H1 (cell line): ENCODE data around the gene DIP2B. TPM values are rescaled to one million over a fixed set of nuclear protein-coding genes. Genes with fewer than 3 reads are reported as not detected.

Experiments used
- CTCF ChIA-PET: fragments of 300-600 bp; sonication (Branson Sonifier 250); formaldehyde crosslinking; loops from one replicate; lab custom pipeline; 2021; ENCODE audit not compliant: partially characterized antibody; lab: Charles Lee
- POLR2A ChIA-PET: fragments of 300-600 bp; sonication (Branson Sonifier 250); formaldehyde crosslinking; loops from one replicate; lab custom pipeline; 2021; ENCODE audit warnings: inconsistent platforms; ENCODE audit not compliant: partially characterized antibody; lab: Charles Lee
- DNase-seq, 2 experiments: peaks; one replicate each; pipeline versions ENCODE4 v3.0.0 to v3.0.0-alpha.2; 2010 to 2022; ENCODE audit warnings: low spot score in 2 of 2, low read depth in 1 of 2, mixed read lengths in 1 of 2
- FAIRE-seq: peaks from 2 replicates; lab custom pipeline; 2011; peaks lifted over from hg19 to GRCh38; lab: Jason Lieb, UNC
- H2AFZ ChIP-seq: 2 replicates; pipeline ENCODE4 v1.8.1; 2012; ENCODE audit warnings: low read length, inconsistent platforms
- H2AK5ac ChIP-seq: 2 replicates; pipeline ENCODE4 v1.6.1; 2013; ENCODE audit warnings: low read depth, low read length
- H2BK120ac ChIP-seq: replicated peaks from 2 replicates; pipeline ENCODE3; 2013; ENCODE audit warnings: low read depth, low read length, inconsistent platforms
- H2BK12ac ChIP-seq: 2 replicates; pipeline ENCODE4 v1.6.1; 2013; ENCODE audit warnings: low read depth, low read length
- H2BK15ac ChIP-seq: 2 replicates; pipeline ENCODE4 v1.6.1; 2013; ENCODE audit warnings: low read length
- H2BK20ac ChIP-seq: 2 replicates; pipeline ENCODE4 v1.6.1; 2013; ENCODE audit warnings: low read length
- H2BK5ac ChIP-seq: 2 replicates; pipeline ENCODE4 v1.6.1; 2013; ENCODE audit warnings: low read depth, low read length
- H3K14ac ChIP-seq: 2 replicates; pipeline ENCODE4 v1.6.1; 2013; ENCODE audit warnings: inconsistent platforms; ENCODE audit not compliant: insufficient read length
- H3K18ac ChIP-seq: 2 replicates; pipeline ENCODE4 v1.6.1; 2013; ENCODE audit warnings: low read length; ENCODE audit errors: extremely low read depth
- H3K23ac ChIP-seq: 2 replicates; pipeline ENCODE4 v1.6.1; 2013; ENCODE audit warnings: inconsistent platforms; ENCODE audit not compliant: insufficient read length
- H3K23me2 ChIP-seq: 2 replicates; pipeline ENCODE4 v1.6.1; 2013; ENCODE audit warnings: low read depth, low read length
- H3K27ac ChIP-seq: 2 replicates; pipeline ENCODE4 v1.6.1; 2011; ENCODE audit warnings: low read depth, low read length, inconsistent platforms
- H3K27me3 ChIP-seq, 4 experiments: replicated peaks in 1 of 4; 1 replicate in 1 of 4; 2 replicates in 3 of 4; pipeline versions ENCODE4 v1.6.1 to v1.8.1; 2011 to 2013; ENCODE audit warnings: low read length in 3 of 4, mild to moderate bottlenecking in 3 of 4, inconsistent platforms in 2 of 4, mixed read lengths in 2 of 4, moderate library complexity in 1 of 4; ENCODE audit not compliant: control insufficient read depth in 3 of 4, insufficient read depth in 3 of 4; ENCODE audit errors: extremely low read depth in 1 of 4
- H3K36me3 ChIP-seq, 4 experiments: 2 replicates each; pipeline versions ENCODE4 v1.6.1 to v1.8.1; 2011 to 2013; ENCODE audit warnings: mild to moderate bottlenecking in 4 of 4, low read length in 3 of 4, moderate library complexity in 2 of 4, control low read depth in 1 of 4, inconsistent platforms in 1 of 4; ENCODE audit not compliant: insufficient read depth in 4 of 4, control insufficient read depth in 2 of 4
- H3K4ac ChIP-seq: replicated peaks from 2 replicates; pipeline ENCODE3; 2013; ENCODE audit warnings: low read length, low read depth, mixed read lengths, inconsistent platforms; ENCODE audit not compliant: insufficient read length
- H3K4me1 ChIP-seq, 4 experiments: replicated peaks in 1 of 4; 1 replicate in 1 of 4; 2 replicates in 3 of 4; pipeline versions ENCODE4 v1.6.1 to v1.8.1; 2011 to 2013; ENCODE audit warnings: low read length in 3 of 4, inconsistent platforms in 2 of 4, mixed read lengths in 1 of 4; ENCODE audit not compliant: insufficient read depth in 4 of 4, control insufficient read depth in 3 of 4
- H3K4me2 ChIP-seq, 2 experiments: 2 replicates each; pipeline versions ENCODE4 v1.6.1 to v1.8.1; 2011 to 2013; ENCODE audit warnings: low read depth in 2 of 2, low read length in 2 of 2, control low read depth in 1 of 2, inconsistent platforms in 1 of 2, mild to moderate bottlenecking in 1 of 2; ENCODE audit not compliant: insufficient read depth in 1 of 2
- H3K4me3 ChIP-seq, 4 experiments: fragments of 200-600, 300-600 bp in 1 of 4; sonication (generic), shearing (Covaris generic), sonication (Bioruptor Twin) in 1 of 4; 2 replicates each; pipeline versions ENCODE4 v1.5.1 to v1.8.1; 2011 to 2016; ENCODE audit warnings: low read length in 4 of 4, low read depth in 3 of 4, control low read depth in 2 of 4, inconsistent platforms in 2 of 4, mild to moderate bottlenecking in 2 of 4, mixed read lengths in 1 of 4, moderate library complexity in 1 of 4; ENCODE audit not compliant: insufficient read depth in 2 of 4; ENCODE audit errors: extremely low read depth in 1 of 4
- H3K56ac ChIP-seq: replicated peaks from 2 replicates; pipeline ENCODE3; 2013; ENCODE audit warnings: low read depth, mild to moderate bottlenecking, mixed read lengths, low read length, inconsistent platforms; ENCODE audit not compliant: insufficient read length
- H3K79me1 ChIP-seq: 2 replicates; pipeline ENCODE4 v1.6.1; 2013; ENCODE audit warnings: low read depth, low read length, control low read depth
- H3K79me2 ChIP-seq, 2 experiments: 2 replicates each; pipeline versions ENCODE4 v1.6.1 to v1.8.1; 2012 to 2013; ENCODE audit warnings: low read length in 2 of 2, mild to moderate bottlenecking in 2 of 2, inconsistent platforms in 1 of 2; ENCODE audit not compliant: insufficient read depth in 2 of 2, control insufficient read depth in 1 of 2
- H3K9ac ChIP-seq, 4 experiments: replicated peaks in 1 of 4; 1 replicate in 1 of 4; 2 replicates in 3 of 4; pipeline versions ENCODE4 v1.6.1 to v1.8.1; 2011 to 2013; ENCODE audit warnings: low read depth in 3 of 4, low read length in 3 of 4, control low read depth in 2 of 4, mild to moderate bottlenecking in 2 of 4, moderate library complexity in 2 of 4, inconsistent platforms in 1 of 4; ENCODE audit errors: extremely low read depth in 1 of 4
- H3K9me3 ChIP-seq, 2 experiments: 2 replicates each; pipeline versions ENCODE4 v1.6.1 to v1.8.1; 2012 to 2013; ENCODE audit warnings: mild to moderate bottlenecking in 2 of 2, moderate library complexity in 2 of 2, control low read depth in 1 of 2, inconsistent platforms in 1 of 2, low read depth in 1 of 2, low read length in 1 of 2, mixed read lengths in 1 of 2; ENCODE audit not compliant: insufficient read depth in 2 of 2
- H4K20me1 ChIP-seq, 2 experiments: replicated peaks in 1 of 2; 2 replicates each; pipeline versions ENCODE3 to v1.8.1; 2011 to 2013; ENCODE audit warnings: inconsistent platforms in 2 of 2, low read length in 2 of 2, mild to moderate bottlenecking in 1 of 2; ENCODE audit not compliant: insufficient read depth in 2 of 2, control insufficient read depth in 1 of 2
- H4K5ac ChIP-seq: 2 replicates; pipeline ENCODE4 v1.6.1; 2013; ENCODE audit warnings: low read length, low read depth, mixed read lengths, inconsistent platforms; ENCODE audit not compliant: insufficient read length
- H4K8ac ChIP-seq: 2 replicates; pipeline ENCODE4 v1.8.0; 2013; ENCODE audit warnings: mild to moderate bottlenecking, moderate library complexity, low read length, inconsistent platforms; ENCODE audit not compliant: insufficient read depth; ENCODE audit errors: extremely low read depth
- H4K91ac ChIP-seq: replicated peaks from 2 replicates; pipeline ENCODE3; 2013; ENCODE audit warnings: low read length, mixed read lengths, inconsistent platforms; ENCODE audit not compliant: insufficient read length
- ATF3 ChIP-seq: IDR thresholded peaks from 2 replicates; pipeline ENCODE4 v1.6.1; 2011; ENCODE audit warnings: low read depth, mild to moderate bottlenecking, low read length; ENCODE audit not compliant: insufficient read depth
- HDAC2 ChIP-seq, 2 experiments: fragments of 300-600 bp in 1 of 2; sonication (generic) in 1 of 2; IDR thresholded peaks; 2 replicates each; pipeline ENCODE4 v1.6.1; 2011 to 2012; ENCODE audit warnings: low read depth in 2 of 2, low read length in 2 of 2, mild to moderate bottlenecking in 2 of 2, moderate library complexity in 2 of 2, borderline replicate concordance in 1 of 2, inconsistent platforms in 1 of 2
- JUND ChIP-seq: IDR thresholded peaks from 2 replicates; pipeline ENCODE4 v1.6.1; 2011; ENCODE audit warnings: mild to moderate bottlenecking, improper control_type of control experiment, low read length
- POU5F1 ChIP-seq: IDR thresholded peaks from 2 replicates; pipeline ENCODE4 v1.6.1; 2011; ENCODE audit warnings: low read depth, mild to moderate bottlenecking, low read length, moderate library complexity
- RXRA ChIP-seq: IDR thresholded peaks from 2 replicates; pipeline ENCODE4 v1.6.1; 2011; ENCODE audit warnings: low read depth, mild to moderate bottlenecking, low read length, moderate library complexity; ENCODE audit not compliant: insufficient read depth
- SIRT6 ChIP-seq: IDR thresholded peaks from one replicate; pipeline ENCODE4 v1.7.1; 2012; ENCODE audit warnings: low read length, inconsistent platforms
- TCF12 ChIP-seq: IDR thresholded peaks from 2 replicates; pipeline ENCODE4 v1.6.1; 2011; ENCODE audit warnings: low read depth, mild to moderate bottlenecking, low read length
- WGBS, 2 experiments: shearing (Covaris generic) in 1 of 2; methylation state at CpG; one replicate each; pipeline versions ENCODE4 v1.1.6 to v1.1.7; 2013 to 2015; ENCODE audit warnings: low lambda C conversion rate in 2 of 2, mixed read lengths in 2 of 2, inconsistent platforms in 1 of 2, low coverage in 1 of 2, missing lambda C conversion rate in 1 of 2; ENCODE audit not compliant: insufficient replicate concordance in 2 of 2, insufficient coverage in 1 of 2, insufficient read length in 1 of 2; ENCODE audit errors: extremely low coverage in 1 of 2, missing lambda C conversion rate in 1 of 2; 5-methylcytosine and 5-hydroxymethylcytosine counted together
- polyA plus RNA-seq, 7 experiments: library from polyadenylated mRNA; depleted of rRNA in 3 of 7; stranded (reverse) in 5 of 7; unstranded in 2 of 7; fragments of >200 nt in 5 of 7; fragments of 200-250 nt in 2 of 7; gene quantifications; 1 replicate in 5 of 7; 2 replicates in 1 of 7; 4 replicates in 1 of 7; pipeline versions ENCODE4 v1.2.1 to v1.2.3, GENCODE V29; 2011 to 2013; ENCODE audit warnings: missing spikeins in 2 of 7, mixed read lengths in 2 of 7
- total RNA-seq: library from RNA; stranded (reverse); fragmentation: NEBNext Ultra II Directional; extraction: Animal tissue kit (Norgen Biotek cat#: 25700); gene quantifications from 2 replicates; pipeline ENCODE4 v1.2.1, GENCODE V29; 2021
- TF ChIP-seq, protein P1 (sequence below): IDR thresholded peaks from 2 replicates; pipeline ENCODE4 v1.6.1; 2012; ENCODE audit warnings: inconsistent platforms

DIP2B gene
- total and polyA plus RNA-seq, 2 of the 8 experiments (the other 6 are each of a cell fraction or from before 2014, with no cell fraction given): 11.1 to 29.6 TPM

- Histone ChIP-seq H3K23me2 (no peaks in the 10 kb centered on the region), H2BK20ac (no peak overlapping the region), H3K56ac (no peak overlapping the region), H3K18ac (no peak overlapping the region), H3K4me2 (no peak overlapping the region), H3K79me2 (peaks cover 0 to 29% of the 10 kb centered on the region in 2 experiments; a peak in 2 of 4 replicates), H3K4me1 (peaks cover 0 to 17% (median 14%) of the 10 kb centered on the region in 4 experiments; a peak in 5 of 7 replicates), H4K91ac (no peak overlapping the region), H3K27me3 (no peaks in the 10 kb centered on the region), H4K8ac (no peak overlapping the region), H3K79me1 (no peaks in the 10 kb centered on the region), H3K4ac (no peak overlapping the region), H2BK15ac (no peak overlapping the region), H3K14ac (no peak overlapping the region), H2AFZ (no peak overlapping the region), H2AK5ac (no peak overlapping the region), H3K9me3 (no peaks in the 10 kb centered on the region), H4K5ac (no peak overlapping the region), H3K4me3 (no peak overlapping the region), H3K27ac (0 out of 2 replicates have a peak overlapping the region, but pooled peaks have one; percentile 17), H3K36me3 (no peaks in the 10 kb centered on the region), H4K20me1 (no peaks in the 10 kb centered on the region), H3K23ac (no peak overlapping the region), H2BK12ac (no peak overlapping the region; the same call in 1 of the 2 replicates), H3K9ac (no peak overlapping the region), H2BK120ac (no peak overlapping the region), H2BK5ac (no peak overlapping the region; the same call in 1 of the 2 replicates)
- FAIRE-seq (peak; percentile 70), DNase-seq (no peak)
- ChIA-PET CTCF (interaction anchor here (1.3 kb wide), 1 partner anchor 10 kb away, joined by 3 read pairs; no protein-coding TSS in a partner anchor), POLR2A (no interaction called here)
- TF ChIP-seq TCF12: no peak
- no peak for TF ChIP-seq HDAC2 (IDR thresholded peaks at IDR 0.05; ENCODE audit: borderline replicate concordance in 1 of 2, low read depth in 2 of 2, low read length in 2 of 2)
- no peak for TF ChIP-seq RXRA
- no peak for TF ChIP-seq JUND
- TF ChIP-seq POU5F1: no peak
- TF ChIP-seq, protein P1, sequence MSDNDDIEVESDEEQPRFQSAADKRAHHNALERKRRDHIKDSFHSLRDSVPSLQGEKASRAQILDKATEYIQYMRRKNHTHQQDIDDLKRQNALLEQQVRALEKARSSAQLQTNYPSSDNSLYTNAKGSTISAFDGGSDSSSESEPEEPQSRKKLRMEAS: no peak
- TF ChIP-seq ATF3: no peak
- TF ChIP-seq SIRT6: no peak
- 86% methylated on average over 3 of the region's 3 CpGs; no CpG with 5 or more reads in 1 of the 2 experiments for WGBS, 2 experiments
These were observed 108.1 kb downstream of the DIP2B start for GRCh38 chr12:50612882-50613281.
